Measurements from ENCODE around the gene CNTNAP2.

- TF ChIP-seq, protein P1, sequence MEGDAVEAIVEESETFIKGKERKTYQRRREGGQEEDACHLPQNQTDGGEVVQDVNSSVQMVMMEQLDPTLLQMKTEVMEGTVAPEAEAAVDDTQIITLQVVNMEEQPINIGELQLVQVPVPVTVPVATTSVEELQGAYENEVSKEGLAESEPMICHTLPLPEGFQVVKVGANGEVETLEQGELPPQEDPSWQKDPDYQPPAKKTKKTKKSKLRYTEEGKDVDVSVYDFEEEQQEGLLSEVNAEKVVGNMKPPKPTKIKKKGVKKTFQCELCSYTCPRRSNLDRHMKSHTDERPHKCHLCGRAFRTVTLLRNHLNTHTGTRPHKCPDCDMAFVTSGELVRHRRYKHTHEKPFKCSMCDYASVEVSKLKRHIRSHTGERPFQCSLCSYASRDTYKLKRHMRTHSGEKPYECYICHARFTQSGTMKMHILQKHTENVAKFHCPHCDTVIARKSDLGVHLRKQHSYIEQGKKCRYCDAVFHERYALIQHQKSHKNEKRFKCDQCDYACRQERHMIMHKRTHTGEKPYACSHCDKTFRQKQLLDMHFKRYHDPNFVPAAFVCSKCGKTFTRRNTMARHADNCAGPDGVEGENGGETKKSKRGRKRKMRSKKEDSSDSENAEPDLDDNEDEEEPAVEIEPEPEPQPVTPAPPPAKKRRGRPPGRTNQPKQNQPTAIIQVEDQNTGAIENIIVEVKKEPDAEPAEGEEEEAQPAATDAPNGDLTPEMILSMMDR (IDR thresholded peaks at IDR 0.05; ENCODE audit: borderline replicate concordance, extremely low read depth, low read length, poor library complexity, severe bottlenecking): no peak
- no peak for TF ChIP-seq EZH2 (IDR thresholded peaks at IDR 0.05; ENCODE audit: borderline replicate concordance, low read depth, low read length, severe bottlenecking)
Measured at GRCh38 chr7:148212731-148213130, 2096.1 kb downstream of the CNTNAP2 start.
